DND-41 (cell line): ENCODE measurements around the gene DNAH17.

ENCODE experiments used
- ATAC-seq: fragments of 200-7000 bp; cut with Tn5 transposase; 3 replicates; pipeline ENCODE4 v1.9.1; 2021; ENCODE audit warnings: low read depth; ENCODE audit not compliant: insufficient read depth
- DNase-seq: peaks from one replicate; pipeline ENCODE4 v3.0.0-alpha.2; 2020
- H2AFZ ChIP-seq: 2 replicates; pipeline ENCODE4 v1.6.0; 2012; ENCODE audit warnings: low read depth, low read length
- H3K27ac ChIP-seq: 2 replicates; pipeline ENCODE4 v1.5.1; 2012; ENCODE audit warnings: low read length, inconsistent platforms
- H3K27me3 ChIP-seq: fragments of 200-600 bp; sonication (generic); 2 replicates; pipeline ENCODE4 v1.6.0; 2012; ENCODE audit warnings: low read length, mild to moderate bottlenecking, inconsistent platforms; ENCODE audit not compliant: insufficient read depth, poor library complexity
- H3K36me3 ChIP-seq: 2 replicates; pipeline ENCODE4 v1.5.1; 2012; ENCODE audit warnings: low read length, inconsistent platforms; ENCODE audit not compliant: insufficient read depth
- H3K4me1 ChIP-seq: 2 replicates; pipeline ENCODE4 v1.5.1; 2012; ENCODE audit warnings: mild to moderate bottlenecking, low read length; ENCODE audit not compliant: insufficient read depth
- H3K4me2 ChIP-seq: 2 replicates; pipeline ENCODE4 v1.6.0; 2012; ENCODE audit warnings: mild to moderate bottlenecking, moderate library complexity, low read length, inconsistent platforms; ENCODE audit not compliant: insufficient read depth
- H3K4me3 ChIP-seq, 2 experiments: fragments of 200-600 bp in 1 of 2; shearing (Covaris generic) in 1 of 2; 2 replicates each; pipeline ENCODE4 v1.5.1; 2012 to 2016; ENCODE audit warnings: inconsistent platforms in 2 of 2, low read length in 2 of 2, mild to moderate bottlenecking in 2 of 2, low read depth in 1 of 2, moderate library complexity in 1 of 2
- H3K79me2 ChIP-seq: 2 replicates; pipeline ENCODE4 v1.6.0; 2012; ENCODE audit warnings: low read length, inconsistent platforms; ENCODE audit not compliant: insufficient read depth
- H3K9ac ChIP-seq: 2 replicates; pipeline ENCODE4 v1.6.0; 2012; ENCODE audit warnings: low read depth, mild to moderate bottlenecking, inconsistent platforms, low read length, moderate library complexity
- H3K9me3 ChIP-seq: 2 replicates; pipeline ENCODE4 v1.5.1; 2012; ENCODE audit warnings: low read length, moderate library complexity, mild to moderate bottlenecking, inconsistent platforms; ENCODE audit not compliant: insufficient read depth, severe bottlenecking
- H4K20me1 ChIP-seq: 2 replicates; pipeline ENCODE4 v1.6.0; 2012; ENCODE audit warnings: low read length; ENCODE audit not compliant: insufficient read depth
- EZH2 ChIP-seq: IDR thresholded peaks from 3 replicates; pipeline ENCODE4 v1.6.1; 2012; ENCODE audit warnings: borderline replicate concordance, low read depth, mild to moderate bottlenecking, moderate library complexity, low read length, inconsistent platforms; ENCODE audit not compliant: severe bottlenecking
- TF ChIP-seq, protein P1 (sequence below): IDR thresholded peaks from 2 replicates; pipeline ENCODE4 v1.5.1; 2012; ENCODE audit warnings: borderline replicate concordance, low read length, moderate library complexity, mild to moderate bottlenecking; ENCODE audit not compliant: poor library complexity, severe bottlenecking; ENCODE audit errors: extremely low read depth

DNAH17 gene

DNA sequence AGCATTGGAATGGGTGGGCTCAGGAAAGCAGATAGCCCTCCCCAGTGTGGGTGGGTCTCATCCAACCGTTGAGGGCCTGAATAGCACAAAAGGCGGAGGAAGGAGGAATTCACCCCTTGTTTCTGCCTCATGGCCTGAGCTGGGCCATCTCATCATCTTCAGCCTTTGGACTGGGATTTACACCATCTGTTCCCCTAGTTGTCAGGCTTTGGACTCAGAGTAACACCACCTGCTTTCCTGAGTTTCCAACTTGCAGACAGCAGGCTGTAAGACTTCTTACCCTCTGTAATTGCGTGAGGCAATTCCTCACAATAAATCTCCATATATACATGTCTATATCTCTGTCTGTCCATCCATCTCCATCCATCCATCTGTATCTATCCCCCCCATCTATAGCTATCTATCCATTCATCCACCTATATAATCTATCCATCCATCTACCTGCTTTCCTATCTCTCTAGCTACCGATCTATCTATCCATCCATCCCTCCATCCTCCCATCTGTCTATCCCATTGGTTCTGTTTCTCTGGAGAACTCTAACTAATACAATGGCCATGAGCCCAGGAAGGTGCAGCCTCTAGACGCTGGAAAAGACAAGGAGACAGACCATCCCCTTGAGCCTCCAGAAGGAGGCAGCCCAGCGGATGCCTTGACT, 21.3 kb downstream of the DNAH17 start:
- Histone ChIP-seq H3K79me2 (no peaks in the 10 kb centered on the region), H3K9me3 (no peaks in the 10 kb centered on the region), H3K4me3 (no peak overlapping the region), H3K4me1 (no peaks in the 10 kb centered on the region), H3K4me2 (no peak overlapping the region), H4K20me1 (no peaks in the 10 kb centered on the region), H3K36me3 (no peaks in the 10 kb centered on the region), H3K9ac (no peak overlapping the region), H2AFZ (no peak overlapping the region), H3K27ac (no peak overlapping the region), H3K27me3 (peaks cover 2% of the 10 kb centered on the region)
- TF ChIP-seq, protein P1, sequence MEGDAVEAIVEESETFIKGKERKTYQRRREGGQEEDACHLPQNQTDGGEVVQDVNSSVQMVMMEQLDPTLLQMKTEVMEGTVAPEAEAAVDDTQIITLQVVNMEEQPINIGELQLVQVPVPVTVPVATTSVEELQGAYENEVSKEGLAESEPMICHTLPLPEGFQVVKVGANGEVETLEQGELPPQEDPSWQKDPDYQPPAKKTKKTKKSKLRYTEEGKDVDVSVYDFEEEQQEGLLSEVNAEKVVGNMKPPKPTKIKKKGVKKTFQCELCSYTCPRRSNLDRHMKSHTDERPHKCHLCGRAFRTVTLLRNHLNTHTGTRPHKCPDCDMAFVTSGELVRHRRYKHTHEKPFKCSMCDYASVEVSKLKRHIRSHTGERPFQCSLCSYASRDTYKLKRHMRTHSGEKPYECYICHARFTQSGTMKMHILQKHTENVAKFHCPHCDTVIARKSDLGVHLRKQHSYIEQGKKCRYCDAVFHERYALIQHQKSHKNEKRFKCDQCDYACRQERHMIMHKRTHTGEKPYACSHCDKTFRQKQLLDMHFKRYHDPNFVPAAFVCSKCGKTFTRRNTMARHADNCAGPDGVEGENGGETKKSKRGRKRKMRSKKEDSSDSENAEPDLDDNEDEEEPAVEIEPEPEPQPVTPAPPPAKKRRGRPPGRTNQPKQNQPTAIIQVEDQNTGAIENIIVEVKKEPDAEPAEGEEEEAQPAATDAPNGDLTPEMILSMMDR: no peak
- TF ChIP-seq EZH2: no peak
- DNase-seq (no peak), ATAC-seq (no peak)

DNA sequence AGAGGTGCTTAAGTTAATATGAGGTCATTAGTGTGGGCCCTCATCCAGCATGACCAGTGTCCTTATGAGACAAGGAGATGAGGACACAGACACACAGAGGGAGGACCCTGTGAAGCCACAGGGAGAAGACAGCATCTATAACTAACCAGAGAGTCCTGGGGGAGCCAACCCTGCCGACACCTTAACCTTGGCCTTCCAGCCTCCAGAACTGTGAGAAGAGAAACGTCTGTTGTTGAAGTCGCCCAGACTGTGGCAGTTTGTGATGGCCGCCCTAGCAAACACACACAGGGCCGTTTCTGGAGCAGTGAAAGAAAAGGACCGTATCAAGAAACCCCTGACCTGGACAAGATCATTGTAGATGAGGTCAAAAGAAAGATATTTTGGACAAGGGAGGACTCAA, 26.7 kb downstream of the DNAH17 start:
- no peak overlapping the region for H3K27ac ChIP-seq
- H3K9me3 ChIP-seq: no peaks in the 10 kb centered on the region
- no peak for DNase-seq
- H3K79me2 ChIP-seq: no peaks in the 10 kb centered on the region
- no peak for ATAC-seq
- no peak overlapping the region for H3K4me3 ChIP-seq
- no peak overlapping the region for H2AFZ ChIP-seq
- no peak overlapping the region for H3K4me2 ChIP-seq
- H3K4me1 ChIP-seq: no peaks in the 10 kb centered on the region
- no peaks in the 10 kb centered on the region for H3K36me3 ChIP-seq
- no peak overlapping the region for H3K9ac ChIP-seq
- TF ChIP-seq EZH2: no peak
- TF ChIP-seq, protein P1: no peak
- no peaks in the 10 kb centered on the region for H4K20me1 ChIP-seq
- H3K27me3 ChIP-seq: peaks cover 8% of the 10 kb centered on the region

DNA sequence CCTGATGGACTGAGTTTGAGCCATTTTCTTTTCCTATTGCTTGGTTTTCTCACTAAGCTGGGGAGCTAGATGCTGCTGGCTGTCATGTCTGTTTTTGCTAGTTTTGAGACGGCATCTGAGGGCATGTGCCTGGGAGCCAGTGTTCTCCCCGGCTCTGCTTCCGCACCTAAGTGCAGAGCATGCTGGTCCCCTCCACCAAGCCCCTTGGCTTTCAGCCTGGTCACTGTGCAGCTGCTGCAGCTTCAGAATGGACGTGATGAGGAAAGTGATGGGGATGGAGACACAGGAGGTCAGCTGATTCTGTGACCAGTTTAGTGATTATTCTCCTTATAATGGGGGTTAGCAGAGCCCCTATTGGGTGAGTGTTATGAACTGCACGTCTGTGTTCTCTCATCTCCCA, 28.5 kb downstream of the DNAH17 start:
- H3K36me3 ChIP-seq: no peaks in the 10 kb centered on the region
- no peaks in the 10 kb centered on the region for H3K9me3 ChIP-seq
- no peak overlapping the region for H3K4me3 ChIP-seq
- no peaks in the 10 kb centered on the region for H4K20me1 ChIP-seq
- ATAC-seq: no peak
- H3K27me3 ChIP-seq: peaks cover 8% of the 10 kb centered on the region
- H3K4me1 ChIP-seq: no peaks in the 10 kb centered on the region
- no peak overlapping the region for H2AFZ ChIP-seq
- TF ChIP-seq EZH2: no peak
- TF ChIP-seq, protein P1: no peak
- no peak overlapping the region for H3K27ac ChIP-seq
- H3K4me2 ChIP-seq: no peak overlapping the region
- no peaks in the 10 kb centered on the region for H3K79me2 ChIP-seq
- DNase-seq: no peak
- H3K9ac ChIP-seq: no peak overlapping the region
